Liver (tissue), 9 donors: ENCODE measurements around the gene URGCP. TPM values are rescaled to one million over a fixed set of nuclear protein-coding genes. Genes with fewer than 3 reads are reported as not detected.
A peak's percentile ranks its signal among the peaks of the same experiment; 100 is the strongest.

Experiments used
- DNase-seq: peaks from one replicate; pipeline ENCODE4 v3.0.0-alpha.2; 2017; ENCODE audit warnings: low spot score
- H3K27ac ChIP-seq, 2 donors: one replicate each; pipeline ENCODE4 v1.7.0; 2013; ENCODE audit warnings: inconsistent platforms in 2 of 2, low read length in 2 of 2, control low read depth in 1 of 2, low read depth in 1 of 2, mild to moderate bottlenecking in 1 of 2
- H3K27me3 ChIP-seq, 4 donors: one replicate each; pipeline versions ENCODE4 v1.6.1 to v1.7.0; 2013; ENCODE audit warnings: low read length in 3 of 4, inconsistent platforms in 1 of 4, mild to moderate bottlenecking in 1 of 4, moderate library complexity in 1 of 4; ENCODE audit not compliant: control insufficient read depth in 4 of 4, insufficient read depth in 4 of 4
- H3K36me3 ChIP-seq, 4 donors: one replicate each; pipeline versions ENCODE4 v1.6.1 to v1.7.0; 2013; ENCODE audit warnings: low read length in 3 of 4, mild to moderate bottlenecking in 3 of 4, low read depth in 1 of 4, moderate library complexity in 1 of 4; ENCODE audit not compliant: control insufficient read depth in 4 of 4, insufficient read depth in 3 of 4
- H3K4me1 ChIP-seq, 4 donors: one replicate each; pipeline versions ENCODE4 v1.6.1 to v1.7.0; 2013; ENCODE audit warnings: low read length in 3 of 4, mild to moderate bottlenecking in 3 of 4, moderate library complexity in 1 of 4; ENCODE audit not compliant: control insufficient read depth in 4 of 4, insufficient read depth in 4 of 4
- H3K4me3 ChIP-seq, 3 donors: one replicate each; pipeline versions ENCODE4 v1.6.1 to v1.7.0; 2013; ENCODE audit warnings: low read length in 3 of 3, control low read depth in 1 of 3, low read depth in 1 of 3, mild to moderate bottlenecking in 1 of 3
- H3K9ac ChIP-seq, 2 donors: one replicate each; pipeline ENCODE4 v1.7.0; 2013; ENCODE audit warnings: low read length in 2 of 2, mild to moderate bottlenecking in 2 of 2, moderate library complexity in 2 of 2, control low read depth in 1 of 2, low read depth in 1 of 2
- H3K9me3 ChIP-seq, 4 donors: one replicate each; pipeline versions ENCODE4 v1.6.1 to v1.7.0; 2013; ENCODE audit warnings: low read length in 3 of 4; ENCODE audit not compliant: control insufficient read depth in 4 of 4
- CTCF ChIP-seq: fragments of 150-350 bp; IDR thresholded peaks from 2 replicates; pipeline ENCODE4 v1.5.1; 2017; ENCODE audit warnings: improper control_type of control experiment, low read depth, low read length; ENCODE audit not compliant: missing input control
- GABPA ChIP-seq, 2 donors: IDR thresholded peaks in 1 of 2; conservative IDR thresholded peaks in 1 of 2; 2 replicates each; pipeline ENCODE4 v1.6.1; 2016; ENCODE audit warnings: antibody characterized with exemption in 2 of 2, mild to moderate bottlenecking in 1 of 2, moderate library complexity in 1 of 2
- HNF4G ChIP-seq: IDR thresholded peaks from 2 replicates; pipeline ENCODE4 v1.6.1; 2016; ENCODE audit warnings: antibody characterized with exemption
- RAD21 ChIP-seq, 2 donors: IDR thresholded peaks; 2 replicates each; pipeline ENCODE4 v1.6.1; 2016; ENCODE audit warnings: antibody characterized with exemption in 2 of 2, mild to moderate bottlenecking in 2 of 2
- REST ChIP-seq: IDR thresholded peaks from 2 replicates; pipeline ENCODE4 v1.6.1; 2016; ENCODE audit warnings: antibody characterized with exemption, mild to moderate bottlenecking
- RXRA ChIP-seq, 2 donors: IDR thresholded peaks; 2 replicates each; pipeline ENCODE4 v1.6.1; 2017 to 2018; ENCODE audit warnings: antibody characterized with exemption in 2 of 2, mild to moderate bottlenecking in 1 of 2
- SP1 ChIP-seq: IDR thresholded peaks from 2 replicates; pipeline ENCODE4 v1.6.1; 2018; ENCODE audit warnings: antibody characterized with exemption, mild to moderate bottlenecking
- TAF1 ChIP-seq: conservative IDR thresholded peaks from 2 replicates; pipeline ENCODE4 v1.6.1; 2016; ENCODE audit warnings: antibody characterized with exemption, mild to moderate bottlenecking
- YY1 ChIP-seq: IDR thresholded peaks from 2 replicates; pipeline ENCODE4 v1.6.1; 2016; ENCODE audit warnings: antibody characterized with exemption, mild to moderate bottlenecking
- WGBS: extraction: QIAGEN DNeasy Blood & Tissue Kit; methylation state at CpG from one replicate; pipeline ENCODE4 v1.1.7; 2013; 5-methylcytosine and 5-hydroxymethylcytosine counted together
- polyA plus RNA-seq, 2 donors: library from polyadenylated mRNA; stranded (reverse) in 1 of 2; unstranded in 1 of 2; fragments of 200-250 nt in 1 of 2; fragments of >200 nt in 1 of 2; fragmentation: Nextera tagmentation in 1 of 2; extraction: Ambion mirVana in 1 of 2; gene quantifications; one replicate each; pipeline versions ENCODE4 v1.2.1 to v1.2.3, GENCODE V29; 2013 to 2015
- total RNA-seq, 2 donors: library from RNA; depleted of rRNA; stranded (reverse); fragments of >200 nt; gene quantifications; one replicate each; pipeline ENCODE4 v1.2.3, GENCODE V29; 2014
- TF ChIP-seq, protein P1 (sequence below): IDR thresholded peaks from 2 replicates; pipeline ENCODE4 v1.6.1; 2016; ENCODE audit warnings: antibody characterized with exemption
- donor health status: healthy.
- donor health status: healthy.
- donor health status: healthy.
- donor health status: healthy.
- donor health status: healthy.

The URGCP gene
- total and polyA plus RNA-seq, 4 donors: 7.2 to 28.4 (median 13.0) TPM

GRCh38 chr7:43954524-43955228, 48.3 kb upstream of the URGCP start:
- Histone ChIP-seq H3K9ac (no peak overlapping the region), H3K4me1 (no peaks in the 10 kb centered on the region), H3K9me3 (no peaks in the 10 kb centered on the region), H3K27me3 (no peaks in the 10 kb centered on the region), H3K36me3 (peaks cover 2 to 27% (median 21%) of the 10 kb centered on the region in 4 donors), H3K27ac (no peak overlapping the region), H3K4me3 (no peak overlapping the region)
- DNase-seq: no peak
- WGBS: 67% methylated on average over 3 of the region's 3 CpGs
- TF ChIP-seq CTCF (peak; percentile 47), HNF4G (no peak), RAD21 (IDR thresholded peaks at IDR 0.05) (peak; percentile 75 to 88)

DNA sequence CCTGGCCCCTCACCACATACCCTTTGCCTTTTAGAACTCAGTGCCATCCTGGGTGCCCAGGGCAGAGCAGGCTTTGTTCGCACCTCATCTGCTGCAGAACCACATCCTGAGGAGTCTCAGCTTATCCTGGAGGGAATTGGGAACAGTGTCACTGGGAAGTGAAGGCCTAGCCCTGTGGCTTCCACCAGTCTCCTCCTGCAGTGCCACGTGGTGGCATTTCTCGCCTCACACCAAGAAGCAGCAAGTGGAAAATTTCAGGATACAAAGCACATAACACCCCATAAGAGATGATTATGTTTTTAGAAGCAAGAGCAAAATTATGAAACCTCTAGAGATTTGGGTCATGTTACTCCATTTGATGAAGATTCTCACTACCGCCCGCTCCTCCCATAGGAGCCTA, 46.7 kb upstream of the URGCP start:
- Histone ChIP-seq H3K27ac (no peak overlapping the region), H3K36me3 (peaks cover 2 to 38% (median 22%) of the 10 kb centered on the region in 4 donors), H3K9me3 (no peaks in the 10 kb centered on the region), H3K4me3 (no peak overlapping the region), H3K27me3 (no peaks in the 10 kb centered on the region), H3K9ac (no peak overlapping the region), H3K4me1 (no peaks in the 10 kb centered on the region)
- 98% methylated on average over 5 of the region's 5 CpGs for WGBS
- no peak for TF ChIP-seq GABPA (IDR thresholded peaks at IDR 0.05 in 1 of 2, conservative IDR thresholded peaks at IDR 0.05 in 1 of 2)
- TF ChIP-seq, protein P1, sequence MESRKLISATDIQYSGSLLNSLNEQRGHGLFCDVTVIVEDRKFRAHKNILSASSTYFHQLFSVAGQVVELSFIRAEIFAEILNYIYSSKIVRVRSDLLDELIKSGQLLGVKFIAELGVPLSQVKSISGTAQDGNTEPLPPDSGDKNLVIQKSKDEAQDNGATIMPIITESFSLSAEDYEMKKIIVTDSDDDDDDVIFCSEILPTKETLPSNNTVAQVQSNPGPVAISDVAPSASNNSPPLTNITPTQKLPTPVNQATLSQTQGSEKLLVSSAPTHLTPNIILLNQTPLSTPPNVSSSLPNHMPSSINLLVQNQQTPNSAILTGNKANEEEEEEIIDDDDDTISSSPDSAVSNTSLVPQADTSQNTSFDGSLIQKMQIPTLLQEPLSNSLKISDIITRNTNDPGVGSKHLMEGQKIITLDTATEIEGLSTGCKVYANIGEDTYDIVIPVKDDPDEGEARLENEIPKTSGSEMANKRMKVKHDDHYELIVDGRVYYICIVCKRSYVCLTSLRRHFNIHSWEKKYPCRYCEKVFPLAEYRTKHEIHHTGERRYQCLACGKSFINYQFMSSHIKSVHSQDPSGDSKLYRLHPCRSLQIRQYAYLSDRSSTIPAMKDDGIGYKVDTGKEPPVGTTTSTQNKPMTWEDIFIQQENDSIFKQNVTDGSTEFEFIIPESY: no peak
- TF ChIP-seq CTCF: no peak
- DNase-seq: no peak

- H3K4me3 ChIP-seq: no peak overlapping the region
- WGBS: 93% methylated on average over 3 of the region's 3 CpGs
These were observed 45.6 kb upstream of the URGCP start for GRCh38 chr7:43952028-43952427.

More at GRCh38 chr7:43952028-43952427, 45.6 kb upstream of the URGCP start:
- no peak for DNase-seq
- no peaks in the 10 kb centered on the region for H3K4me1 ChIP-seq
- no peak for TF ChIP-seq REST
- no peak for TF ChIP-seq HNF4G
- TF ChIP-seq YY1: no peak
- no peak for TF ChIP-seq GABPA (IDR thresholded peaks at IDR 0.05 in 1 of 2, conservative IDR thresholded peaks at IDR 0.05 in 1 of 2)
- TF ChIP-seq RXRA (IDR thresholded peaks at IDR 0.05): no peak
- TF ChIP-seq, protein P1: no peak
- TF ChIP-seq TAF1: no peak
- TF ChIP-seq SP1: no peak
- no peak overlapping the region for H3K9ac ChIP-seq
- H3K9me3 ChIP-seq: no peaks in the 10 kb centered on the region
- no peaks in the 10 kb centered on the region for H3K27me3 ChIP-seq
- H3K36me3 ChIP-seq: peaks cover 2 to 38% (median 22%) of the 10 kb centered on the region in 4 donors
- no peak overlapping the region for H3K27ac ChIP-seq
